ENCODE results near the gene PIAS1. TPM values are rescaled to one million over a fixed set of nuclear protein-coding genes. Genes with fewer than 3 reads are reported as not detected.

PIAS1 gene
- total and polyA plus RNA-seq, 9 of the 15 experiments (the other 6 are each of a cell fraction or from before 2014, with no cell fraction given): 18.0 to 59.1 (median 28.5) TPM

DNA sequence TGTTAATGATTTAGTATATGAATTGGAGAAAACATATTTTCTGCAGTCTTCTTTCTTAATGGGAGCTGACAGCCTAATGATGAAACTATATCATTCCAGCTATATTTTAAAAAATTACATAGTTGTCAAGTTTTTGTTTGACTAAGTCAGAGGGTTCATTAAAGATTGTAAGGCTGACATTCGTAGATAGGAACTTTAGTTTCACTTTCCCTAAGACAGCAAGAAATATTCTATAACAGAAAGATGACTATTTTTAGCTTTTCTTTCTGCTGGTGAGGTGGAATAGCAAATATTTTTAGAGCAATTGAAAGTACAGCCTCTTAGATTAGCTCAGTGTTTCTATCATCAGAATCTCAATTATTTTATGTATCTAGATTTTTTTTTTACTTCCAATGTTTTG is 60.2 kb downstream of the PIAS1 start (continued):
- TF ChIP-seq, protein P1, sequence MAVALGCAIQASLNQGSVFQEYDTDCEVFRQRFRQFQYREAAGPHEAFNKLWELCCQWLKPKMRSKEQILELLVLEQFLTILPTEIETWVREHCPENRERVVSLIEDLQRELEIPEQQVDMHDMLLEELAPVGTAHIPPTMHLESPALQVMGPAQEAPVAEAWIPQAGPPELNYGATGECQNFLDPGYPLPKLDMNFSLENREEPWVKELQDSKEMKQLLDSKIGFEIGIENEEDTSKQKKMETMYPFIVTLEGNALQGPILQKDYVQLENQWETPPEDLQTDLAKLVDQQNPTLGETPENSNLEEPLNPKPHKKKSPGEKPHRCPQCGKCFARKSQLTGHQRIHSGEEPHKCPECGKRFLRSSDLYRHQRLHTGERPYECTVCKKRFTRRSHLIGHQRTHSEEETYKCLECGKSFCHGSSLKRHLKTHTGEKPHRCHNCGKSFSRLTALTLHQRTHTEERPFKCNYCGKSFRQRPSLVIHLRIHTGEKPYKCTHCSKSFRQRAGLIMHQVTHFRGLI (CRISPR knock-in tag; IDR thresholded peaks at IDR 0.05): no peak
- TF ChIP-seq RFX1 (IDR thresholded peaks at IDR 0.05) (no peak), CBX1 (IDR thresholded peaks at IDR 0.05; ENCODE audit: low read depth) (no peak), ZNF232 (CRISPR knock-in tag; IDR thresholded peaks at IDR 0.05) (no peak), NFYB (IDR thresholded peaks at IDR 0.05; ENCODE audit: extremely low read depth, insufficient read length) (no peak), MEF2D (tag; conservative IDR thresholded peaks at IDR 0.05; ENCODE audit: low read depth) (0 out of 2 replicates have a peak, but pooled peaks have one; percentile 33), ESRRA (IDR thresholded peaks at IDR 0.05; ENCODE audit: borderline replicate concordance, low read depth) (no peak), ZNF830 (CRISPR knock-in tag; IDR thresholded peaks at IDR 0.05) (no peak), STAT5B (CRISPR knock-in tag; IDR thresholded peaks at IDR 0.05) (no peak), SIX5 (IDR thresholded peaks at IDR 0.05; ENCODE audit: borderline replicate concordance in 1 of 2, insufficient read depth in 1 of 2, low read depth in 1 of 2, low read length in 2 of 2) (no peak), GATA2 (CRISPR knock-in tag; IDR thresholded peaks at IDR 0.05) (no peak)
- TF ChIP-seq, protein P2, sequence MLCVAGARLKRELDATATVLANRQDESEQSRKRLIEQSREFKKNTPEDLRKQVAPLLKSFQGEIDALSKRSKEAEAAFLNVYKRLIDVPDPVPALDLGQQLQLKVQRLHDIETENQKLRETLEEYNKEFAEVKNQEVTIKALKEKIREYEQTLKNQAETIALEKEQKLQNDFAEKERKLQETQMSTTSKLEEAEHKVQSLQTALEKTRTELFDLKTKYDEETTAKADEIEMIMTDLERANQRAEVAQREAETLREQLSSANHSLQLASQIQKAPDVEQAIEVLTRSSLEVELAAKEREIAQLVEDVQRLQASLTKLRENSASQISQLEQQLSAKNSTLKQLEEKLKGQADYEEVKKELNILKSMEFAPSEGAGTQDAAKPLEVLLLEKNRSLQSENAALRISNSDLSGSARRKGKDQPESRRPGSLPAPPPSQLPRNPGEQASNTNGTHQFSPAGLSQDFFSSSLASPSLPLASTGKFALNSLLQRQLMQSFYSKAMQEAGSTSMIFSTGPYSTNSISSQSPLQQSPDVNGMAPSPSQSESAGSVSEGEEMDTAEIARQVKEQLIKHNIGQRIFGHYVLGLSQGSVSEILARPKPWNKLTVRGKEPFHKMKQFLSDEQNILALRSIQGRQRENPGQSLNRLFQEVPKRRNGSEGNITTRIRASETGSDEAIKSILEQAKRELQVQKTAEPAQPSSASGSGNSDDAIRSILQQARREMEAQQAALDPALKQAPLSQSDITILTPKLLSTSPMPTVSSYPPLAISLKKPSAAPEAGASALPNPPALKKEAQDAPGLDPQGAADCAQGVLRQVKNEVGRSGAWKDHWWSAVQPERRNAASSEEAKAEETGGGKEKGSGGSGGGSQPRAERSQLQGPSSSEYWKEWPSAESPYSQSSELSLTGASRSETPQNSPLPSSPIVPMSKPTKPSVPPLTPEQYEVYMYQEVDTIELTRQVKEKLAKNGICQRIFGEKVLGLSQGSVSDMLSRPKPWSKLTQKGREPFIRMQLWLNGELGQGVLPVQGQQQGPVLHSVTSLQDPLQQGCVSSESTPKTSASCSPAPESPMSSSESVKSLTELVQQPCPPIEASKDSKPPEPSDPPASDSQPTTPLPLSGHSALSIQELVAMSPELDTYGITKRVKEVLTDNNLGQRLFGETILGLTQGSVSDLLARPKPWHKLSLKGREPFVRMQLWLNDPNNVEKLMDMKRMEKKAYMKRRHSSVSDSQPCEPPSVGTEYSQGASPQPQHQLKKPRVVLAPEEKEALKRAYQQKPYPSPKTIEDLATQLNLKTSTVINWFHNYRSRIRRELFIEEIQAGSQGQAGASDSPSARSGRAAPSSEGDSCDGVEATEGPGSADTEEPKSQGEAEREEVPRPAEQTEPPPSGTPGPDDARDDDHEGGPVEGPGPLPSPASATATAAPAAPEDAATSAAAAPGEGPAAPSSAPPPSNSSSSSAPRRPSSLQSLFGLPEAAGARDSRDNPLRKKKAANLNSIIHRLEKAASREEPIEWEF (CRISPR knock-in tag; IDR thresholded peaks at IDR 0.05): no peak
- TF ChIP-seq, protein P3, sequence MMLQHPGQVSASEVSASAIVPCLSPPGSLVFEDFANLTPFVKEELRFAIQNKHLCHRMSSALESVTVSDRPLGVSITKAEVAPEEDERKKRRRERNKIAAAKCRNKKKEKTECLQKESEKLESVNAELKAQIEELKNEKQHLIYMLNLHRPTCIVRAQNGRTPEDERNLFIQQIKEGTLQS (IDR thresholded peaks at IDR 0.05): 0 out of 2 replicates have a peak, but pooled peaks have one; percentile 13
- TF ChIP-seq, protein P3 (CRISPR knock-in tag; conservative IDR thresholded peaks at IDR 0.05): no peak
- TF ChIP-seq, protein P4, sequence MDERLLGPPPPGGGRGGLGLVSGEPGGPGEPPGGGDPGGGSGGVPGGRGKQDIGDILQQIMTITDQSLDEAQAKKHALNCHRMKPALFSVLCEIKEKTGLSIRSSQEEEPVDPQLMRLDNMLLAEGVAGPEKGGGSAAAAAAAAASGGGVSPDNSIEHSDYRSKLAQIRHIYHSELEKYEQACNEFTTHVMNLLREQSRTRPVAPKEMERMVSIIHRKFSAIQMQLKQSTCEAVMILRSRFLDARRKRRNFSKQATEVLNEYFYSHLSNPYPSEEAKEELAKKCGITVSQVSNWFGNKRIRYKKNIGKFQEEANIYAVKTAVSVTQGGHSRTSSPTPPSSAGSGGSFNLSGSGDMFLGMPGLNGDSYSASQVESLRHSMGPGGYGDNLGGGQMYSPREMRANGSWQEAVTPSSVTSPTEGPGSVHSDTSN (CRISPR knock-in tag; IDR thresholded peaks at IDR 0.05; ENCODE audit: low read depth): no peak
- TF ChIP-seq, protein P4 (tag; conservative IDR thresholded peaks at IDR 0.05; ENCODE audit: low read depth): peak; percentile 82
- TF ChIP-seq, protein P5, sequence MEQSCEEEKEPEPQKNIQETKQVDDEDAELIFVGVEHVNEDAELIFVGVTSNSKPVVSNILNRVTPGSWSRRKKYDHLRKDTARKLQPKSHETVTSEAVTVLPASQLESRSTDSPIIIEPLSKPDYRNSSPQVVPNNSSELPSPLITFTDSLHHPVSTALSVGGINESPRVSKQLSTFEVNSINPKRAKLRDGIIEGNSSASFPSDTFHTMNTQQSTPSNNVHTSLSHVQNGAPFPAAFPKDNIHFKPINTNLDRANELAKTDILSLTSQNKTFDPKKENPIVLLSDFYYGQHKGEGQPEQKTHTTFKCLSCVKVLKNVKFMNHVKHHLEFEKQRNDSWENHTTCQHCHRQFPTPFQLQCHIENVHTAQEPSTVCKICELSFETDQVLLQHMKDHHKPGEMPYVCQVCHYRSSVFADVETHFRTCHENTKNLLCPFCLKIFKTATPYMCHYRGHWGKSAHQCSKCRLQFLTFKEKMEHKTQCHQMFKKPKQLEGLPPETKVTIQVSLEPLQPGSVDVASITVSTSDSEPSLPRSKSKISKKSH (CRISPR knock-in tag; IDR thresholded peaks at IDR 0.05): no peak

Measured in K562 (cell line).